Heart left ventricle (tissue), 13 donors: Measurements from ENCODE around the gene IL6R.

Experiments
- CTCF ChIP-seq, 12 donors: fragments of 200-600 bp; sonication (generic) in 4 of 12; IDR thresholded peaks; one replicate each; pipeline versions ENCODE4 v1.5.0 to v1.8.0; 2018 to 2022; ENCODE audit warnings: antibody characterized with exemption in 12 of 12, mild to moderate bottlenecking in 5 of 12
- POLR2A ChIP-seq, 2 donors: fragments of 450-650 bp; IDR thresholded peaks; one replicate each; pipeline ENCODE4 v1.6.1; 2017; ENCODE audit warnings: antibody characterized with exemption in 2 of 2, mild to moderate bottlenecking in 2 of 2, moderate library complexity in 2 of 2
- donor health status: ischemic (EF 13 %, LVEDD 7.1; RV severe dilation, severe dysfunction).
- donor health status: DM: no; HTN: yes; CAD: no.
- donor health status: DM: no; HTN: no; CAD: no.
- donor health status: ischemic (EF 25% LVEDD 6.9; RV normal size, moderate dysfunction).
- donor health status: ischemic (EF 25% LVEDD 5.7; RV mildly dilated, moderate dysfunction).
- donor health status: ischemic (EF 35%, LVEDD 5.7; RV mildly dilated, moderate dysfunction).
- donor health status: nonischemic (EF 11% LVEDD 7.7; RV severe dilation, severe dysfunction).
- donor health status: DM: yes; HTN: yes; CAD: no.
- donor health status: PGD.
- donor health status: ischemic (EF 29% LVEDD 5.4; RV normal size, mild dysfunction).
- donor health status: nonischemic (EF 23%, LVEDD 6.1; RV moderate dilation, normal function).

GRCh38 chr1:154417338-154417608 lies 12.1 kb downstream of the IL6R start:
- no peak for TF ChIP-seq CTCF (IDR thresholded peaks at IDR 0.05)
- no peak for TF ChIP-seq POLR2A (IDR thresholded peaks at IDR 0.05)
